Prostate gland (tissue), 2 donors: ENCODE measurements around the gene SLC37A1. TPM values are rescaled to one million over a fixed set of nuclear protein-coding genes. Genes with fewer than 3 reads are reported as not detected.

ENCODE experiments used
- DNase-seq: peaks from one replicate; pipeline ENCODE4 v3.0.0-alpha.2; 2019; ENCODE audit warnings: low spot score
- H3K27ac ChIP-seq, 2 donors: fragments of 200-600 bp; sonication (generic); 2 replicates each; pipeline ENCODE4 v1.5.1; 2017 to 2019
- H3K27me3 ChIP-seq: fragments of 200-600 bp; sonication (generic); replicated peaks from 2 replicates; pipeline ENCODE4 v1.5.1; 2019; ENCODE audit not compliant: insufficient read depth
- H3K36me3 ChIP-seq, 2 donors: fragments of 200-600 bp; sonication (generic); 1 replicate in 1 of 2; 2 replicates in 1 of 2; pipeline versions ENCODE4 v1.5.1 to v1.8.1; 2017 to 2019
- H3K4me1 ChIP-seq: fragments of 200-600 bp; sonication (generic); replicated peaks from 2 replicates; pipeline ENCODE4 v1.5.1; 2019
- H3K4me3 ChIP-seq, 2 donors: fragments of 200-600 bp; sonication (generic); 2 replicates each; pipeline ENCODE4 v1.5.1; 2017 to 2019
- H3K9me3 ChIP-seq: fragments of 200-600 bp; sonication (generic); 2 replicates; pipeline ENCODE4 v1.5.1; 2017
- CTCF ChIP-seq, 4 experiments: fragments of 200-600 bp in 2 of 4; fragments of 450-650 bp in 2 of 4; sonication (generic) in 2 of 4; IDR thresholded peaks; 1 replicate in 3 of 4; 2 replicates in 1 of 4; pipeline ENCODE4 v1.5.1; 2016 to 2019; ENCODE audit warnings: antibody characterized with exemption in 4 of 4, mild to moderate bottlenecking in 2 of 4, moderate library complexity in 2 of 4
- POLR2A ChIP-seq: fragments of 450-650 bp; IDR thresholded peaks from one replicate; pipeline ENCODE4 v1.6.1; 2016; ENCODE audit warnings: antibody characterized with exemption, mild to moderate bottlenecking
- POLR2AphosphoS5 ChIP-seq: sonication (generic); formaldehyde crosslinking; IDR thresholded peaks from one replicate; pipeline ENCODE4 v1.6.1; 2017; ENCODE audit warnings: antibody characterized with exemption
- WGBS: methylation state at CpG from one replicate; pipeline ENCODE4 v1.1.5; 2018; 5-methylcytosine and 5-hydroxymethylcytosine counted together
- intact Hi-C: fragments of 100-400 bp; cut with DNase I; formaldehyde crosslinking; loops from one replicate; pipeline ENCODE4 v1.14.2; 2022
- total RNA-seq, 2 donors: library from RNA; depleted of rRNA; stranded (reverse); fragments of >200 nt; gene quantifications; one replicate each; pipeline ENCODE4 v1.1.0, GENCODE V29; 2016

Gene SLC37A1
- total RNA-seq, 2 donors from 2014 or later: 44.2 to 49.6 TPM

DNA sequence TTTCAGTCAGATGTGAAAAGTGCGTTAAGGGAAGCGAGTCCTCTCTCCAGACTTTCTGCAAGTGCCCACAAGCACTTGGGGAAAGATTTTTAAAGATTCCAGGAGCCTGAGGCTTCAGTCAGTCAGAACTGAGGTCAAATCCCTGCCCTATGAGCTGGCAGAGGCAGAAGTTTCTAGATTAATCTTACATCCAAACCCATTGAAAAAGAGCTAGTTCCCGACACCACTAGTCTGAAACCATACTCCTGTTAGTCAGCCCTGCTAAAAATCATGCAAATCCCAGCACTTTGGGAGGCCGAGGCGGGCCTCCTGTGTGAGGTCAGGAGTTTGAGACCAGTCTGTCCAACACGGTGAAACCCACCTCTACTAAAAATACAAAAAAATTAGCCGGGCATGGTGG is 38.6 kb upstream of the SLC37A1 start:
- H3K4me3 ChIP-seq: no peak overlapping the region
- peaks cover 5% of the 10 kb centered on the region for H3K4me1 ChIP-seq
- TF ChIP-seq CTCF (IDR thresholded peaks at IDR 0.05) (no peak), POLR2A (no peak), POLR2AphosphoS5 (no peak)
- 96% methylated on average over 7 of the region's 7 CpGs for WGBS
- DNase-seq: no peak
- H3K27ac ChIP-seq: no peak overlapping the region
- intact Hi-C loops: no loop called here
- no peaks in the 10 kb centered on the region for H3K9me3 ChIP-seq
- H3K36me3 ChIP-seq: no peaks in the 10 kb centered on the region
- no peaks in the 10 kb centered on the region for H3K27me3 ChIP-seq

- H3K27me3 ChIP-seq: no peaks in the 10 kb centered on the region
- no peak for DNase-seq
- no peak overlapping the region for H3K4me3 ChIP-seq
- intact Hi-C loops: no loop called here
- WGBS: 90% methylated on average over 18 of the region's 18 CpGs
- H3K36me3 ChIP-seq: no peaks in the 10 kb centered on the region
- no peak for TF ChIP-seq POLR2AphosphoS5
- TF ChIP-seq POLR2A: no peak
- TF ChIP-seq CTCF (IDR thresholded peaks at IDR 0.05): no peak
- H3K9me3 ChIP-seq: no peaks in the 10 kb centered on the region
- no peak overlapping the region for H3K27ac ChIP-seq
- peaks cover 5% of the 10 kb centered on the region for H3K4me1 ChIP-seq
Observed at GRCh38 chr21:42475526-42476387, 37.9 kb upstream of the SLC37A1 start.

DNA sequence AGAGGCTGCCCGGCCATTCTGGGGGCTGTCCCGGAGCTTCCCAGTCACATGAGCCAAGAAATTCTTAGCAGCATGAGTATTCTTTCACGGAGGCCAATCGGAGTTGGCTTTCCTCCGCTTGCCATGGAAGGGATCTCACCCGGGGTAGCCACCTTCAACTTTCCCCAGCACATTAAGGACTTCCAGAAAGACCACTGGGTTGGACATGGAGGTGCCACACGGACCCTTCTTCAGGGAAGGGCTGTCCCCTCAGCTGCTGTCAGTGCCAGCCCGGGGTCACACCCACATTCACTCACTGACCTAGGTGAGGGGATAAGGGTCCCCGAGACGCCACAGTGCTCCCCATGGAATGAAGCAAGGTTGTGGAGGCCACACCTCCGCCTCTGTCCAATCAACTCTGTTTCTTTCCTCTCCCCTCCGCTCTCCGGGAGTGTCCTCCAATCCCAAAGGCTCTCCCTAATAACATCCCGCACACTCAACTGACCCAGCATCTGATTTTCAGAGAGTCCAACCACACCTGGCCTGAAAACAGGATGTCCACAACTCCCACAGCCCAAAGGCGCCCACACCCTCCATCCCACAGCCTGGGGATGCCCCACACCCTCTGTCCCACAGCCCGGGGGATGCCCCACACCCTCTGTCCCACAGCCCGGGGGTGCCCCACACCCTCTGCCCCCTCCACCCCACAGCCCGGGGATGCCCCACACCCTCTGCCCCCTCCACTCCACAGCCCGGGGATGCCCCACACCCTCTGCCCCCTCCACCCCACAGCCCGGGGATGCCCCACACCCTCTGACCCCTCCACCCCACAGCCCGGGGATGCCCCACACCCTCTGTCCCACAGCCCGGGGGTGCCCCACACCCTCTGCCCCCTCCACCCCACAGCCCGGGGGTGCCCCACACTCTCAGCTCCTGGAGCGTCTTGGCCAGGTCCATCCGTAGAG is 37.0 kb upstream of the SLC37A1 start:
- TF ChIP-seq POLR2A (no peak), CTCF (IDR thresholded peaks at IDR 0.05) (no peak), POLR2AphosphoS5 (no peak)
- WGBS: 90% methylated on average over 20 of the region's 25 CpGs
- Histone ChIP-seq H3K36me3 (no peaks in the 10 kb centered on the region), H3K4me3 (no peak overlapping the region), H3K27ac (no peak overlapping the region), H3K9me3 (no peaks in the 10 kb centered on the region), H3K4me1 (peaks cover 5% of the 10 kb centered on the region), H3K27me3 (no peaks in the 10 kb centered on the region)
- intact Hi-C loops: no loop called here
- no peak for DNase-seq

- Histone ChIP-seq H3K36me3 (no peaks in the 10 kb centered on the region), H3K4me3 (no peak overlapping the region), H3K4me1 (peaks cover 5% of the 10 kb centered on the region), H3K9me3 (no peaks in the 10 kb centered on the region), H3K27me3 (no peaks in the 10 kb centered on the region), H3K27ac (no peak overlapping the region)
- no peak for DNase-seq
- intact Hi-C loops: no loop called here
- TF ChIP-seq CTCF (IDR thresholded peaks at IDR 0.05) (no peak), POLR2AphosphoS5 (no peak), POLR2A (no peak)
- 52% methylated on average over 7 of the region's 7 CpGs for WGBS
Observed at GRCh38 chr21:42478504-42478903, 35.1 kb upstream of the SLC37A1 start.
